Measurements from ENCODE around the gene MYL3. TPM values are rescaled to one million over a fixed set of nuclear protein-coding genes. Genes with fewer than 3 reads are reported as not detected.

Gene MYL3
- total and polyA plus RNA-seq, 2 of the 4 experiments (the other 2 are of a cell fraction) = 0.09 TPM; not detected in 1

DNA sequence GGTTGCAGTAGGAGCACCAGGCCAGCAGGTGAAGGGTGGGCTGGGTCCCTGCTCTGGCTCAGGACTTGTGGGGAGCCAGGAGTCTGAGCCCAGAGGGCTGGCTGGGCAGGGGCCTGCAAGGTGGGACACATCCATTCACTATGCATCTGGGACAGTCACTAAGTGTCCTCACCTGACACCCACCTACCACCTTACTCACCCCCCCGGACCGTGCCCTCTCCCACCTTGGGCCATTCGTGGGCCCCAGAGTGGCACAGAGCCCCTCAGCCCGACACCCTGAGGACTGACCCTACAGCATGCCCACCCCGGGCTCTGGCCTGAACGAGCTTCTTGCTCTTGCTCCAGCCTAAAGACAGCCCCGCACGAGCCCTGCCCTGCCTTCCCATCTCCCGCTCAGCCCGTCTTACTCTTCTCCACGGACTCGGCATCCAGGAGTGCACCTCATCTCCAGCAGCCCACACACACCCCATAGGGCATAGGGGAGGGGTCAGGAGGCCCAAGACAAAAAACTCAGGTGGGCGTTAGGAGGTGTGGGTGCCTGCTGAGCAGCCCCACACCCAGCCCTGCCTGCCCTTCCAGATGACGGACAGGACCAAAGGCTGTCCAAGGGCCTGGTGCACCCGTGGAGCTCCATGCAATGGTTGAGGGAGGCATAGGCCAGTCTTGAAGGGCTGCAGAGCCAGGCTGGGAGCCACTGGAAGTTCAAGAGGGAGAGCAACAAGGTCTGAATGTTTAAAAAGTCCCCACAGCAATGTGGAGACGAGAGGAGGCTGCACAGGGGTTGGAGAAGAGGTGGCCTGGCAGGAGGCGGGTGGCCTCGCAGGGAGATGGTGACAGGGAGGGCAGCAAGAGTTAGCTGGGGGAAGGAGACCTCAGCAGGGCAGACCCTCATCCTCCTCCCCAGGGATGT is 41.3 kb upstream of the MYL3 start:
- ChIA-PET CTCF (no interaction called here), POLR2A (ENCODE audit: unreplicated experiment) (no interaction called here)
- no peak overlapping the region for H4K8ac ChIP-seq (ENCODE audit: low read depth in 2 of 2, low read length in 2 of 2)
- H3K27ac ChIP-seq (ENCODE audit: insufficient read depth, low read length) = no peak overlapping the region
- no peak overlapping the region for H3K23ac ChIP-seq (ENCODE audit: low read depth, low read length)
- no peak overlapping the region for H2BK5ac ChIP-seq (ENCODE audit: low read depth, low read length, poor library complexity, severe bottlenecking)
- no peaks in the 10 kb centered on the region for H4K20me1 ChIP-seq (ENCODE audit: insufficient read depth, low read length)
- in situ Hi-C loops (cut with MboI; ENCODE audit: low sequenced_read_pairs) = no loop called here
- H2AFZ ChIP-seq (replicated peaks; ENCODE audit: low read length, poor library complexity) = peak overlapping the region; percentile 67
- ATAC-seq (ENCODE audit: low read depth) (no peak), DNase-seq (no peak)
- H3K9me1 ChIP-seq (ENCODE audit: insufficient read depth, low read length) = peaks cover 4% of the 10 kb centered on the region; the same call in 1 of the 2 replicates
- H3K14ac ChIP-seq (replicated peaks; ENCODE audit: low read depth, low read length) = no peak overlapping the region
- dilution Hi-C loops (cut with HindIII; ENCODE audit: low sequenced_read_pairs, unreplicated experiment) = no loop called here
- intact Hi-C loops (cut with micrococcal nuclease) = loop anchor here (5.0 kb wide), 1 partner anchor 417 kb away; no protein-coding TSS in a partner anchor
- WGBS, 2 experiments (ENCODE audit: extremely low coverage in 2 of 2, insufficient read length in 1 of 2) = 71% methylated on average over 6 of the region's 18 CpGs; no CpG with 5 or more reads in 1 of the 2 experiments
- H2BK20ac ChIP-seq (ENCODE audit: low read depth, low read length) = no peak overlapping the region
- no peak overlapping the region for H3K56ac ChIP-seq (ENCODE audit: extremely low read depth, insufficient read depth, low read length)
- no peak for TF ChIP-seq SMC3 (IDR thresholded peaks at IDR 0.05; ENCODE audit: low read depth, low read length)
- no peak for TF ChIP-seq NFE2L2 (IDR thresholded peaks at IDR 0.05; ENCODE audit: low read depth, low read length)
- no peak for TF ChIP-seq CEBPB (IDR thresholded peaks at IDR 0.05; ENCODE audit: low read depth, low read length)
- TF ChIP-seq MAZ (IDR thresholded peaks at IDR 0.05; ENCODE audit: borderline replicate concordance, low read depth, low read length) = no peak
- TF ChIP-seq POLR2A (IDR thresholded peaks at IDR 0.05; ENCODE audit: low read depth, low read length) = no peak
- TF ChIP-seq, protein P1, sequence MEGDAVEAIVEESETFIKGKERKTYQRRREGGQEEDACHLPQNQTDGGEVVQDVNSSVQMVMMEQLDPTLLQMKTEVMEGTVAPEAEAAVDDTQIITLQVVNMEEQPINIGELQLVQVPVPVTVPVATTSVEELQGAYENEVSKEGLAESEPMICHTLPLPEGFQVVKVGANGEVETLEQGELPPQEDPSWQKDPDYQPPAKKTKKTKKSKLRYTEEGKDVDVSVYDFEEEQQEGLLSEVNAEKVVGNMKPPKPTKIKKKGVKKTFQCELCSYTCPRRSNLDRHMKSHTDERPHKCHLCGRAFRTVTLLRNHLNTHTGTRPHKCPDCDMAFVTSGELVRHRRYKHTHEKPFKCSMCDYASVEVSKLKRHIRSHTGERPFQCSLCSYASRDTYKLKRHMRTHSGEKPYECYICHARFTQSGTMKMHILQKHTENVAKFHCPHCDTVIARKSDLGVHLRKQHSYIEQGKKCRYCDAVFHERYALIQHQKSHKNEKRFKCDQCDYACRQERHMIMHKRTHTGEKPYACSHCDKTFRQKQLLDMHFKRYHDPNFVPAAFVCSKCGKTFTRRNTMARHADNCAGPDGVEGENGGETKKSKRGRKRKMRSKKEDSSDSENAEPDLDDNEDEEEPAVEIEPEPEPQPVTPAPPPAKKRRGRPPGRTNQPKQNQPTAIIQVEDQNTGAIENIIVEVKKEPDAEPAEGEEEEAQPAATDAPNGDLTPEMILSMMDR (conservative IDR thresholded peaks at IDR 0.05; ENCODE audit: low read depth, low read length) = no peak
- no peak for TF ChIP-seq FOS (IDR thresholded peaks at IDR 0.05; ENCODE audit: low read depth, low read length)
- no peak for TF ChIP-seq RFX5 (IDR thresholded peaks at IDR 0.05; ENCODE audit: low read depth, low read length)
- TF ChIP-seq RAD21 (IDR thresholded peaks at IDR 0.05; ENCODE audit: low read length) = no peak
- no peaks in the 10 kb centered on the region for H3K36me3 ChIP-seq (ENCODE audit: control insufficient read depth, insufficient read depth, low read length)
- BruUV-seq (replicated peaks) = no TSS peak
- no peak overlapping the region for H4K91ac ChIP-seq (ENCODE audit: insufficient read depth, low read depth, low read length)
- no peak overlapping the region for H3K9ac ChIP-seq (ENCODE audit: low read depth, low read length)
- no peaks in the 10 kb centered on the region for H3K79me1 ChIP-seq (ENCODE audit: low read depth in 1 of 2, low read length in 2 of 2)
- H2AK5ac ChIP-seq (ENCODE audit: low read depth, low read length) = peak overlapping the region; percentile 50; the same call in 1 of the 2 replicates
- no peak overlapping the region for H2BK120ac ChIP-seq (ENCODE audit: low read depth, low read length)
- no peaks in the 10 kb centered on the region for H3K9me3 ChIP-seq (ENCODE audit: control insufficient read depth, insufficient read depth, low read length)
- no peak overlapping the region for H3K4me2 ChIP-seq (ENCODE audit: low read depth, low read length)
- no peak overlapping the region for H3K4me3 ChIP-seq (ENCODE audit: insufficient read depth, low read depth, low read length)
- H2BK15ac ChIP-seq (ENCODE audit: low read depth, low read length) = no peak overlapping the region
- H3K27me3 ChIP-seq (ENCODE audit: control insufficient read depth, insufficient read depth, low read length) = peaks cover 2% of the 10 kb centered on the region; the same call in 1 of the 2 replicates
- no peak overlapping the region for H3K18ac ChIP-seq (ENCODE audit: low read depth, low read length)
- H4K5ac ChIP-seq (ENCODE audit: low read depth, low read length) = no peak overlapping the region
- H2AK9ac ChIP-seq (replicated peaks; ENCODE audit: low read depth, low read length, poor library complexity) = no peak overlapping the region
- H3K4me1 ChIP-seq (ENCODE audit: control insufficient read depth, insufficient read depth, low read length) = peaks cover 4% of the 10 kb centered on the region; the same call in 1 of the 2 replicates
- no peak overlapping the region for H3K4ac ChIP-seq (ENCODE audit: low read depth, low read length)
